Natural killer cell (primary cell): ENCODE measurements around the gene TPRX2. TPM values are rescaled to one million over a fixed set of nuclear protein-coding genes. Genes with fewer than 3 reads are reported as not detected.

Source experiments
- ATAC-seq, 3 donors: fragments of 150-1000 bp in 2 of 3; fragments of 200-7000 bp in 1 of 3; cut with Tn5 transposase; 1 replicate in 1 of 3; 2 replicates in 2 of 3; pipeline ENCODE4 v1.10.0; 2021; ENCODE audit warnings: mild to moderate bottlenecking in 2 of 3, moderate library complexity in 2 of 3
- DNase-seq, 2 donors: peaks; one replicate each; pipeline versions ENCODE4 v3.0.0 to v3.0.0-alpha.2; 2013 to 2021; ENCODE audit warnings: mixed read lengths in 1 of 2
- H3K27ac ChIP-seq: one replicate; pipeline ENCODE4 v1.5.1; 2013; ENCODE audit warnings: mild to moderate bottlenecking, low read length
- H3K27me3 ChIP-seq: one replicate; pipeline ENCODE4 v1.6.1; 2013; ENCODE audit warnings: low read length; ENCODE audit not compliant: control insufficient read depth, insufficient read depth
- H3K36me3 ChIP-seq: one replicate; pipeline ENCODE4 v1.6.1; 2013; ENCODE audit warnings: low read length; ENCODE audit not compliant: control insufficient read depth, insufficient read depth
- H3K4me1 ChIP-seq: one replicate; pipeline ENCODE4 v1.6.1; 2013; ENCODE audit warnings: low read length; ENCODE audit not compliant: control insufficient read depth, insufficient read depth
- H3K4me3 ChIP-seq: one replicate; pipeline ENCODE4 v1.5.1; 2013; ENCODE audit warnings: low read length
- H3K9me3 ChIP-seq: one replicate; pipeline ENCODE4 v1.6.1; 2013; ENCODE audit warnings: low read length; ENCODE audit not compliant: control insufficient read depth, insufficient read depth
- H3K27ac Mint-ChIP-seq, 2 donors: one replicate each; pipeline ENCODE4 v1.8.0; 2022; ENCODE audit warnings: mild to moderate bottlenecking in 2 of 2, mixed read lengths in 2 of 2, moderate library complexity in 1 of 2
- H3K27me3 Mint-ChIP-seq, 2 donors: one replicate each; pipeline ENCODE4 v1.8.0; 2022; ENCODE audit warnings: low read depth in 2 of 2, mixed read lengths in 2 of 2
- H3K36me3 Mint-ChIP-seq: one replicate; pipeline ENCODE4 v1.8.0; 2022; ENCODE audit warnings: mixed read lengths
- H3K4me1 Mint-ChIP-seq, 2 donors: one replicate each; pipeline ENCODE4 v1.8.0; 2022; ENCODE audit warnings: mixed read lengths in 2 of 2
- H3K4me3 Mint-ChIP-seq: one replicate; pipeline ENCODE4 v1.8.0; 2022; ENCODE audit warnings: mild to moderate bottlenecking, moderate library complexity, mixed read lengths
- H3K9me3 Mint-ChIP-seq, 2 donors: one replicate each; pipeline ENCODE4 v1.8.0; 2022; ENCODE audit warnings: mixed read lengths in 2 of 2
- CTCF ChIP-seq: fragments of 200-600 bp; IDR thresholded peaks from one replicate; pipeline ENCODE4 v1.8.0; 2022; ENCODE audit warnings: antibody characterized with exemption
- WGBS: methylation state at CpG from one replicate; pipeline ENCODE4 v1.1.7; 2013; ENCODE audit warnings: missing lambda C conversion rate; ENCODE audit not compliant: insufficient coverage; 5-methylcytosine and 5-hydroxymethylcytosine counted together
- intact Hi-C: fragments of 100-400 bp; cut with micrococcal nuclease; formaldehyde crosslinking; loops from one replicate; pipeline ENCODE4 v1.14.2; 2022
- total RNA-seq, 4 donors: library from RNA; stranded (reverse); fragments of 120-200 nt in 1 of 4; gene quantifications; one replicate each; pipeline versions ENCODE4 v1.2.3 to v1.2.4, GENCODE V29; 2013 to 2022

The TPRX2 gene
- total RNA-seq, 3 donors from 2014 or later (not counting 1 experiment from before 2014, with no cell fraction given), result not detected

- 89% methylated on average over 6 of the region's 6 CpGs for WGBS
- TF ChIP-seq CTCF, result no peak
- Mint-ChIP-seq H3K4me3 (no peak overlapping the region), H3K27me3 (peaks cover 7 to 13% of the 10 kb centered on the region in 2 donors), H3K27ac (no peak overlapping the region), H3K9me3 (no peaks in the 10 kb centered on the region), H3K4me1 (no peaks in the 10 kb centered on the region), H3K36me3 (no peaks in the 10 kb centered on the region)
- no peaks in the 10 kb centered on the region for H3K4me1 ChIP-seq
- no peak for ATAC-seq
- no peaks in the 10 kb centered on the region for H3K9me3 ChIP-seq
- no peak for DNase-seq
- peaks cover 2% of the 10 kb centered on the region for H3K27me3 ChIP-seq
- no peaks in the 10 kb centered on the region for H3K36me3 ChIP-seq
- intact Hi-C loops, result no loop called here
- H3K4me3 ChIP-seq, result no peak overlapping the region
- H3K27ac ChIP-seq, result no peak overlapping the region
Observed at GRCh38 chr19:47826800-47827199, 32.2 kb upstream of the TPRX2 start.

DNA sequence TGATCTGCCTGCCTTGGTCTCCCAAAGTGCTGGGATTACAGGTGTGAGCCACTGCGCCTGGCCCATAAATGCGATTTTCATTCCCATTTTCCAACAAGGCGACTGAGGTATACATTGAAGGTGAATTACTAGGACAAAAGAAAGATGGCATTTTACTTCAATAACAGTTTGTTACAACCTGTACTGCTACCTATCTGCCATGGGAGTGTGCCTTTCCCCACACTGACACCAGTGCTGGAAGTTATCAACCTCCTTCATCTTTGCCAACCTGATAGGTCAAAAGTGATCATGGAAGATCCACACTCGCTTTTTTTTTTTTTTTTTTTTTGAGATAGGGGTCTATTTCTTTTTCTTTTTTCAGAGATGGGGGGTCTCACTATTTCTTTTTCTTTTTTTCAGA, 26.3 kb upstream of the TPRX2 start:
- WGBS, result 92% methylated on average over 3 of the region's 4 CpGs
- TF ChIP-seq CTCF, result no peak
- no peak overlapping the region for H3K27ac ChIP-seq
- H3K27me3 ChIP-seq, result peaks cover 2% of the 10 kb centered on the region
- H3K36me3 ChIP-seq, result no peaks in the 10 kb centered on the region
- H3K4me1 Mint-ChIP-seq, result no peaks in the 10 kb centered on the region
- no peak overlapping the region for H3K27ac Mint-ChIP-seq
- no peaks in the 10 kb centered on the region for H3K9me3 Mint-ChIP-seq
- DNase-seq, result no peak
- H3K4me3 Mint-ChIP-seq, result no peak overlapping the region
- no peaks in the 10 kb centered on the region for H3K4me1 ChIP-seq
- H3K9me3 ChIP-seq, result no peaks in the 10 kb centered on the region
- H3K27me3 Mint-ChIP-seq, result peaks cover 0 to 2% of the 10 kb centered on the region in 2 donors
- H3K36me3 Mint-ChIP-seq, result no peaks in the 10 kb centered on the region
- intact Hi-C loops, result no loop called here
- no peak overlapping the region for H3K4me3 ChIP-seq
- ATAC-seq, result no peak

DNA sequence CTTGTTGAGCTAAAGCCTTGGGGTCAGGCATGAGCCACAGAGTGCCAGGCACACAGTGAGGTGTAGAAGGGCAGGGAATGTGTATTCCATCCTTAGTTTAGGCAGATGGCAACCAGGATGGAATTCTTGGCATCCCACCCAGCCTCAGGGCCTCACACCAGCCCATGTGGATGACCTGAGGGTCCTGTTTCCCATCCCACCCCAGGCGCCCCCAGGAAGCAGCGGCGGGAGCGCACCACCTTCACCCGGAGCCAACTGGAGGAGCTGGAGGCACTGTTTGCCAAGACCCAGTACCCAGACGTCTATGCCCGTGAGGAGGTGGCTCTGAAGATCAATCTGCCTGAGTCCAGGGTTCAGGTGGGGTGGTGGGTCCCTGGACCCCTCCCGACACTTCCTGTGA, 23.0 kb upstream of the TPRX2 start:
- Mint-ChIP-seq H3K4me3 (no peak overlapping the region), H3K9me3 (no peaks in the 10 kb centered on the region), H3K4me1 (no peaks in the 10 kb centered on the region), H3K27ac (no peak overlapping the region), H3K36me3 (no peaks in the 10 kb centered on the region), H3K27me3 (peaks cover 0 to 2% of the 10 kb centered on the region in 2 donors)
- DNase-seq (no peak), ATAC-seq (no peak)
- H3K9me3 ChIP-seq, result no peaks in the 10 kb centered on the region
- TF ChIP-seq CTCF, result no peak
- H3K36me3 ChIP-seq, result no peaks in the 10 kb centered on the region
- H3K4me1 ChIP-seq, result no peaks in the 10 kb centered on the region
- WGBS, result 85% methylated on average over 7 of the region's 8 CpGs
- H3K27me3 ChIP-seq, result no peaks in the 10 kb centered on the region
- H3K27ac ChIP-seq, result no peak overlapping the region
- no peak overlapping the region for H3K4me3 ChIP-seq
- intact Hi-C loops, result no loop called here

GRCh38 chr19:47839411-47839810, 19.6 kb upstream of the TPRX2 start:
- H3K27ac Mint-ChIP-seq, result no peak overlapping the region
- intact Hi-C loops, result no loop called here
- H3K4me1 ChIP-seq, result no peaks in the 10 kb centered on the region
- H3K27me3 Mint-ChIP-seq, result peaks cover 0 to 12% of the 10 kb centered on the region in 2 donors
- 90% methylated on average over 16 of the region's 16 CpGs for WGBS
- no peak overlapping the region for H3K27ac ChIP-seq
- TF ChIP-seq CTCF, result no peak
- ATAC-seq (no peak), DNase-seq (no peak)
- H3K27me3 ChIP-seq, result no peaks in the 10 kb centered on the region
- H3K9me3 ChIP-seq, result no peaks in the 10 kb centered on the region
- H3K4me3 Mint-ChIP-seq, result no peak overlapping the region
- H3K36me3 Mint-ChIP-seq, result no peaks in the 10 kb centered on the region
- H3K4me1 Mint-ChIP-seq, result no peaks in the 10 kb centered on the region
- no peak overlapping the region for H3K4me3 ChIP-seq
- no peaks in the 10 kb centered on the region for H3K9me3 Mint-ChIP-seq
- H3K36me3 ChIP-seq, result no peaks in the 10 kb centered on the region
